ENCODE measurements around the gene HDDC3.

DNA sequence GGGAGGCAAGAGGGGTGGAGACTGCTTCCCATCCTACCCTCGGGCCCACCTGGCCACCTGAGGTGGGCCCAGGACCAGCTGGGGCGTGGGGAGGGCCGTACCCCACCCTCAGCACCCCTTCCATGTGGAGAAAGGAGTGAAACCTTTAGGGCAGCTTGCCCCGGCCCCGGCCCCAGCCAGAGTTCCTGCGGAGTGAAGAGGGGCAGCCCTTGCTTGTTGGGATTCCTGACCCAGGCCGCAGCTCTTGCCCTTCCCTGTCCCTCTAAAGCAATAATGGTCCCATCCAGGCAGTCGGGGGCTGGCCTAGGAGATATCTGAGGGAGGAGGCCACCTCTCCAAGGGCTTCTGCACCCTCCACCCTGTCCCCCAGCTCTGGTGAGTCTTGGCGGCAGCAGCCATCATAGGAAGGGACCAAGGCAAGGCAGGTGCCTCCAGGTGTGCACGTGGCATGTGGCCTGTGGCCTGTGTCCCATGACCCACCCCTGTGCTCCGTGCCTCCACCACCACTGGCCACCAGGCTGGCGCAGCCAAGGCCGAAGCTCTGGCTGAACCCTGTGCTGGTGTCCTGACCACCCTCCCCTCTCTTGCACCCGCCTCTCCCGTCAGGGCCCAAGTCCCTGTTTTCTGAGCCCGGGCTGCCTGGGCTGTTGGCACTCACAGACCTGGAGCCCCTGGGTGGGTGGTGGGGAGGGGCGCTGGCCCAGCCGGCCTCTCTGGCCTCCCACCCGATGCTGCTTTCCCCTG, 50.2 kb downstream of the HDDC3 start:
- TF ChIP-seq, protein P1, sequence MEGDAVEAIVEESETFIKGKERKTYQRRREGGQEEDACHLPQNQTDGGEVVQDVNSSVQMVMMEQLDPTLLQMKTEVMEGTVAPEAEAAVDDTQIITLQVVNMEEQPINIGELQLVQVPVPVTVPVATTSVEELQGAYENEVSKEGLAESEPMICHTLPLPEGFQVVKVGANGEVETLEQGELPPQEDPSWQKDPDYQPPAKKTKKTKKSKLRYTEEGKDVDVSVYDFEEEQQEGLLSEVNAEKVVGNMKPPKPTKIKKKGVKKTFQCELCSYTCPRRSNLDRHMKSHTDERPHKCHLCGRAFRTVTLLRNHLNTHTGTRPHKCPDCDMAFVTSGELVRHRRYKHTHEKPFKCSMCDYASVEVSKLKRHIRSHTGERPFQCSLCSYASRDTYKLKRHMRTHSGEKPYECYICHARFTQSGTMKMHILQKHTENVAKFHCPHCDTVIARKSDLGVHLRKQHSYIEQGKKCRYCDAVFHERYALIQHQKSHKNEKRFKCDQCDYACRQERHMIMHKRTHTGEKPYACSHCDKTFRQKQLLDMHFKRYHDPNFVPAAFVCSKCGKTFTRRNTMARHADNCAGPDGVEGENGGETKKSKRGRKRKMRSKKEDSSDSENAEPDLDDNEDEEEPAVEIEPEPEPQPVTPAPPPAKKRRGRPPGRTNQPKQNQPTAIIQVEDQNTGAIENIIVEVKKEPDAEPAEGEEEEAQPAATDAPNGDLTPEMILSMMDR (optimal IDR thresholded peaks at IDR 0.05 in 1 of 3, IDR thresholded peaks at IDR 0.05 in 1 of 3, conservative IDR thresholded peaks at IDR 0.05 in 1 of 3; ENCODE audit: extremely low read depth in 1 of 3, insufficient read depth in 2 of 3, low read length in 3 of 3): no peak
- TF ChIP-seq EZH2 (IDR thresholded peaks at IDR 0.05; ENCODE audit: low read length): no peak
